SK-N-SH (cell line): ENCODE results near the gene BBS4. TPM values are rescaled to one million over a fixed set of nuclear protein-coding genes. Genes with fewer than 3 reads are reported as not detected.

ENCODE experiments used
- CTCF ChIA-PET: fragments of 300-600, 350-600 bp; formaldehyde crosslinking; extraction: SDS; loops from one replicate; lab custom pipeline; 2021; lab: Yijun Ruan, JAX
- POLR2A ChIA-PET: fragments of 350-600 bp; sonication (Branson Sonifier 250); formaldehyde crosslinking; extraction: SDS; loops from one replicate; lab custom pipeline; 2020; ENCODE audit warnings: antibody characterized with exemption, inconsistent platforms; lab: Yijun Ruan, JAX
- DNase-seq: peaks from one replicate; pipeline ENCODE4 v3.0.0; 2012
- H2AFZ ChIP-seq: fragments of 200-600 bp; sonication (generic); 2 replicates; pipeline ENCODE4 v1.8.1; 2016; ENCODE audit warnings: antibody characterized with exemption, mild to moderate bottlenecking, low read depth
- H3F3A ChIP-seq: fragments of 200-600 bp; sonication (generic); replicated peaks from 2 replicates; pipeline ENCODE3; 2016; ENCODE audit warnings: antibody characterized with exemption, mild to moderate bottlenecking; ENCODE audit not compliant: insufficient read depth
- H3K27ac ChIP-seq, 2 experiments: fragments of 200-500 bp in 1 of 2; fragments of 200-600 bp in 1 of 2; sonication (Bioruptor generic) in 1 of 2; sonication (generic), shearing (Covaris generic) in 1 of 2; 2 replicates each; pipeline versions ENCODE4 v1.5.1 to v1.6.1; 2014 to 2016; ENCODE audit warnings: low read depth in 2 of 2, inconsistent platforms in 1 of 2, low read length in 1 of 2, mild to moderate bottlenecking in 1 of 2, mixed read lengths in 1 of 2
- H3K27me3 ChIP-seq: fragments of 200-600 bp; sonication (generic), shearing (Covaris generic); 2 replicates; pipeline ENCODE4 v1.6.1; 2016; ENCODE audit warnings: mixed run types; ENCODE audit not compliant: insufficient read depth
- H3K36me3 ChIP-seq, 2 experiments: fragments of 200-500 bp in 1 of 2; fragments of 200-600 bp in 1 of 2; sonication (Bioruptor generic) in 1 of 2; sonication (generic) in 1 of 2; replicated peaks in 1 of 2; 2 replicates each; pipeline versions ENCODE3 to v1.5.1; 2014 to 2016; ENCODE audit warnings: low read length in 1 of 2, mild to moderate bottlenecking in 1 of 2; ENCODE audit not compliant: insufficient read depth in 2 of 2, control insufficient read depth in 1 of 2
- H3K4me1 ChIP-seq, 2 experiments: fragments of 200-500 bp in 1 of 2; fragments of 200-600 bp in 1 of 2; sonication (Bioruptor generic) in 1 of 2; sonication (generic), shearing (Covaris generic) in 1 of 2; 2 replicates each; pipeline versions ENCODE4 v1.5.1 to v1.6.1; 2014 to 2016; ENCODE audit warnings: low read depth in 1 of 2, low read length in 1 of 2, mixed run types in 1 of 2; ENCODE audit not compliant: insufficient read depth in 2 of 2, control insufficient read depth in 1 of 2
- H3K4me2 ChIP-seq: fragments of 200-600 bp; sonication (generic), shearing (Covaris generic); 2 replicates; pipeline ENCODE4 v1.6.1; 2017; ENCODE audit warnings: mixed run types
- H3K4me3 ChIP-seq, 2 experiments: fragments of 200-500 bp in 1 of 2; fragments of 200-600 bp in 1 of 2; sonication (Bioruptor generic) in 1 of 2; sonication (generic), shearing (Covaris generic) in 1 of 2; 2 replicates each; pipeline versions ENCODE4 v1.5.1 to v1.8.1; 2014 to 2016; ENCODE audit warnings: low read depth in 2 of 2, inconsistent platforms in 1 of 2, low read length in 1 of 2, mild to moderate bottlenecking in 1 of 2, mixed read lengths in 1 of 2, moderate library complexity in 1 of 2
- H3K79me2 ChIP-seq: fragments of 200-600 bp; sonication (generic); 2 replicates; pipeline ENCODE4 v1.8.1; 2017; ENCODE audit warnings: mild to moderate bottlenecking; ENCODE audit not compliant: insufficient read depth
- H3K9ac ChIP-seq: fragments of 200-600 bp; sonication (generic); 2 replicates; pipeline ENCODE4 v1.6.1; 2017; ENCODE audit warnings: mixed run types
- H3K9me2 ChIP-seq: fragments of 200-600 bp; sonication (generic); 2 replicates; pipeline ENCODE4 v1.6.1; 2017; ENCODE audit warnings: mixed run types
- H3K9me3 ChIP-seq: fragments of 200-600 bp; sonication (generic); 2 replicates; pipeline ENCODE4 v1.6.1; 2017; ENCODE audit warnings: mixed run types, mild to moderate bottlenecking, moderate library complexity
- H4K20me1 ChIP-seq: fragments of 200-600 bp; sonication (generic); 2 replicates; pipeline ENCODE4 v1.6.1; 2017; ENCODE audit warnings: mild to moderate bottlenecking, mixed run types; ENCODE audit not compliant: insufficient read depth
- CHD2 ChIP-seq: fragments of 150-350 bp; IDR thresholded peaks from 2 replicates; pipeline ENCODE4 v1.6.1; 2018; ENCODE audit warnings: low read length; ENCODE audit not compliant: partially characterized antibody
- ELF1 ChIP-seq: IDR thresholded peaks from 2 replicates; pipeline ENCODE4 v1.4.0; 2012
- FOXJ3 ChIP-seq: sonication (generic); formaldehyde crosslinking; IDR thresholded peaks from 2 replicates; pipeline ENCODE4 v1.5.1; 2020; ENCODE audit warnings: mild to moderate bottlenecking, missing genetic modification reagents
- FOXM1 ChIP-seq: IDR thresholded peaks from 2 replicates; pipeline ENCODE4 v1.4.0; 2012; ENCODE audit warnings: low read depth, mild to moderate bottlenecking
- GABPA ChIP-seq: IDR thresholded peaks from 2 replicates; pipeline ENCODE4 v1.4.0; 2012; ENCODE audit warnings: low read depth, mild to moderate bottlenecking
- MXI1 ChIP-seq: IDR thresholded peaks from 2 replicates; pipeline ENCODE4 v1.6.1; 2012; ENCODE audit warnings: mild to moderate bottlenecking, low read depth, low read length, improper control_type of control experiment
- POLR2AphosphoS5 ChIP-seq: IDR thresholded peaks from 2 replicates; pipeline ENCODE4 v1.6.1; 2012; ENCODE audit warnings: low read depth, low read length
- RCOR1 ChIP-seq: fragments of 150-350 bp; IDR thresholded peaks from 2 replicates; pipeline ENCODE4 v1.6.1; 2017; ENCODE audit warnings: antibody characterized with exemption, low read length
- SIN3A ChIP-seq: IDR thresholded peaks from 2 replicates; pipeline ENCODE4 v1.6.1; 2012; ENCODE audit warnings: low read depth, mild to moderate bottlenecking, low read length, moderate library complexity, borderline replicate concordance
- TAF1 ChIP-seq: IDR thresholded peaks from 2 replicates; pipeline ENCODE4 v1.6.1; 2012; ENCODE audit warnings: low read depth, mild to moderate bottlenecking, low read length, moderate library complexity, borderline replicate concordance
- WGBS: methylation state at CpG from one replicate; pipeline ENCODE4 v1.1.6; 2017; ENCODE audit warnings: low lambda C conversion rate; 5-methylcytosine and 5-hydroxymethylcytosine counted together
- polyA plus RNA-seq, 3 experiments: library from polyadenylated mRNA; depleted of rRNA; stranded (reverse); fragments of >200 nt; gene quantifications; 2 replicates each; pipeline ENCODE4 v1.2.3, GENCODE V29; 2012
- TF ChIP-seq, protein P1 (sequence below): IDR thresholded peaks from 2 replicates; pipeline ENCODE4 v1.4.0; 2012; ENCODE audit warnings: low read depth
- TF ChIP-seq, protein P2 (sequence below): fragments of 150-350 bp; IDR thresholded peaks from 2 replicates; pipeline ENCODE4 v1.6.1; 2016; ENCODE audit warnings: mild to moderate bottlenecking, low read depth, low read length
- TF ChIP-seq, protein P3 (sequence below): IDR thresholded peaks from 2 replicates; pipeline ENCODE4 v1.6.1; 2012; ENCODE audit warnings: mild to moderate bottlenecking, low read depth, low read length, moderate library complexity
- TF ChIP-seq, protein P4 (sequence below): IDR thresholded peaks from 2 replicates; pipeline ENCODE4; 2012

BBS4 gene
- polyA plus RNA-seq, 1 of the 3 experiments (the other 2 are of a cell fraction), result 18.5 TPM

DNA sequence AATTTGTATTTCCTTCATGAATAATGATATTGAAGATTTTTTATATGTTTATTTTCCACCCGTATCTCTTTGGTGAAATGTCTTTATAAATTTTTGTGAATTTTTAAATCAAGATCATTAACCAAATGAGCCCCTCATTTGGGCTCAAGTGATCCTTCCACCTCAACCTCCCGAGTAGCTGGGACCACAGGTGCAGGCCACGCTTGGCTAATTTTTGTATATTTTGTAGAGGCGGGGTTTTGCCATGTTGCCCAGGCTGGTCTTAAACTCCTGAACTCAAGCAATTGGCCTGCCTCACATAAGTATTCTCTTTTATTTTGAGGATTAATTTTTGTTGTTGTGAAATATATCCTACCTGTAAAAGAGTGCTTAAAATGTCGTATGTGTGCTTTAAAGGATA, 4.9 kb downstream of the BBS4 start:
- Histone ChIP-seq H3F3A (peaks cover 11% of the 10 kb centered on the region), H3K4me2 (no peak overlapping the region), H3K79me2 (peaks cover 55% of the 10 kb centered on the region), H3K9me2 (no peaks in the 10 kb centered on the region), H3K4me3 (no peak overlapping the region), H3K9ac (no peak overlapping the region), H4K20me1 (no peaks in the 10 kb centered on the region; the same call in 1 of the 2 replicates), H3K9me3 (no peaks in the 10 kb centered on the region), H3K27me3 (no peaks in the 10 kb centered on the region), H3K4me1 (no peaks in the 10 kb centered on the region), H3K36me3 (no peaks in the 10 kb centered on the region), H2AFZ (no peak overlapping the region), H3K27ac (no peak overlapping the region)
- no peak for DNase-seq
- whole genome bisulfite sequencing, result 96% methylated on average over 5 of the region's 5 CpGs
- POLR2A ChIA-PET, result no interaction called here
- TF ChIP-seq TAF1, result no peak
- TF ChIP-seq, protein P1, sequence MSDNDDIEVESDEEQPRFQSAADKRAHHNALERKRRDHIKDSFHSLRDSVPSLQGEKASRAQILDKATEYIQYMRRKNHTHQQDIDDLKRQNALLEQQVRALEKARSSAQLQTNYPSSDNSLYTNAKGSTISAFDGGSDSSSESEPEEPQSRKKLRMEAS, result no peak
- TF ChIP-seq RCOR1, result no peak
- TF ChIP-seq, protein P2, sequence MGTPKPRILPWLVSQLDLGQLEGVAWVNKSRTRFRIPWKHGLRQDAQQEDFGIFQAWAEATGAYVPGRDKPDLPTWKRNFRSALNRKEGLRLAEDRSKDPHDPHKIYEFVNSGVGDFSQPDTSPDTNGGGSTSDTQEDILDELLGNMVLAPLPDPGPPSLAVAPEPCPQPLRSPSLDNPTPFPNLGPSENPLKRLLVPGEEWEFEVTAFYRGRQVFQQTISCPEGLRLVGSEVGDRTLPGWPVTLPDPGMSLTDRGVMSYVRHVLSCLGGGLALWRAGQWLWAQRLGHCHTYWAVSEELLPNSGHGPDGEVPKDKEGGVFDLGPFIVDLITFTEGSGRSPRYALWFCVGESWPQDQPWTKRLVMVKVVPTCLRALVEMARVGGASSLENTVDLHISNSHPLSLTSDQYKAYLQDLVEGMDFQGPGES, result no peak
- no peak for TF ChIP-seq GABPA
- no peak for TF ChIP-seq CHD2
- TF ChIP-seq POLR2AphosphoS5, result no peak
- TF ChIP-seq, protein P3, sequence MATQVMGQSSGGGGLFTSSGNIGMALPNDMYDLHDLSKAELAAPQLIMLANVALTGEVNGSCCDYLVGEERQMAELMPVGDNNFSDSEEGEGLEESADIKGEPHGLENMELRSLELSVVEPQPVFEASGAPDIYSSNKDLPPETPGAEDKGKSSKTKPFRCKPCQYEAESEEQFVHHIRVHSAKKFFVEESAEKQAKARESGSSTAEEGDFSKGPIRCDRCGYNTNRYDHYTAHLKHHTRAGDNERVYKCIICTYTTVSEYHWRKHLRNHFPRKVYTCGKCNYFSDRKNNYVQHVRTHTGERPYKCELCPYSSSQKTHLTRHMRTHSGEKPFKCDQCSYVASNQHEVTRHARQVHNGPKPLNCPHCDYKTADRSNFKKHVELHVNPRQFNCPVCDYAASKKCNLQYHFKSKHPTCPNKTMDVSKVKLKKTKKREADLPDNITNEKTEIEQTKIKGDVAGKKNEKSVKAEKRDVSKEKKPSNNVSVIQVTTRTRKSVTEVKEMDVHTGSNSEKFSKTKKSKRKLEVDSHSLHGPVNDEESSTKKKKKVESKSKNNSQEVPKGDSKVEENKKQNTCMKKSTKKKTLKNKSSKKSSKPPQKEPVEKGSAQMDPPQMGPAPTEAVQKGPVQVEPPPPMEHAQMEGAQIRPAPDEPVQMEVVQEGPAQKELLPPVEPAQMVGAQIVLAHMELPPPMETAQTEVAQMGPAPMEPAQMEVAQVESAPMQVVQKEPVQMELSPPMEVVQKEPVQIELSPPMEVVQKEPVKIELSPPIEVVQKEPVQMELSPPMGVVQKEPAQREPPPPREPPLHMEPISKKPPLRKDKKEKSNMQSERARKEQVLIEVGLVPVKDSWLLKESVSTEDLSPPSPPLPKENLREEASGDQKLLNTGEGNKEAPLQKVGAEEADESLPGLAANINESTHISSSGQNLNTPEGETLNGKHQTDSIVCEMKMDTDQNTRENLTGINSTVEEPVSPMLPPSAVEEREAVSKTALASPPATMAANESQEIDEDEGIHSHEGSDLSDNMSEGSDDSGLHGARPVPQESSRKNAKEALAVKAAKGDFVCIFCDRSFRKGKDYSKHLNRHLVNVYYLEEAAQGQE, result no peak
- TF ChIP-seq, protein P4, sequence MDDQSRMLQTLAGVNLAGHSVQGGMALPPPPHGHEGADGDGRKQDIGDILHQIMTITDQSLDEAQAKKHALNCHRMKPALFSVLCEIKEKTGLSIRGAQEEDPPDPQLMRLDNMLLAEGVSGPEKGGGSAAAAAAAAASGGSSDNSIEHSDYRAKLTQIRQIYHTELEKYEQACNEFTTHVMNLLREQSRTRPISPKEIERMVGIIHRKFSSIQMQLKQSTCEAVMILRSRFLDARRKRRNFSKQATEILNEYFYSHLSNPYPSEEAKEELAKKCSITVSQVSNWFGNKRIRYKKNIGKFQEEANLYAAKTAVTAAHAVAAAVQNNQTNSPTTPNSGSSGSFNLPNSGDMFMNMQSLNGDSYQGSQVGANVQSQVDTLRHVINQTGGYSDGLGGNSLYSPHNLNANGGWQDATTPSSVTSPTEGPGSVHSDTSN, result no peak
- no peak for TF ChIP-seq FOXM1
- TF ChIP-seq ELF1, result no peak
- TF ChIP-seq SIN3A, result no peak
- no peak for TF ChIP-seq FOXJ3 (CRISPR knock-in tag)
- no peak for TF ChIP-seq MXI1
- CTCF ChIA-PET, result interaction anchor here (0.6 to 0.8 kb wide), 3 partner anchors 31 to 941 kb away, joined by 3 read pairs; no protein-coding TSS in a partner anchor
